NCI-H2107 treated with DMSO at 0.1 percent for 48 hours (cell line): Measurements from ENCODE around the gene TRPM1.
"Not testable (repeated sequence)": the region's sequence is repeated elsewhere in the genome, so short reads cannot be mapped to it uniquely, and the experiment has no call there.

Experiments
- DNase-seq: peaks from one replicate; lab custom pipeline; 2025; ENCODE audit not compliant: unreplicated experiment; lab: John Stamatoyannopoulos, UW

TRPM1 gene

GRCh38 chr15:31125061-31125460 is 23.5 kb upstream of the TRPM1 start:
- no peak for DNase-seq

DNA sequence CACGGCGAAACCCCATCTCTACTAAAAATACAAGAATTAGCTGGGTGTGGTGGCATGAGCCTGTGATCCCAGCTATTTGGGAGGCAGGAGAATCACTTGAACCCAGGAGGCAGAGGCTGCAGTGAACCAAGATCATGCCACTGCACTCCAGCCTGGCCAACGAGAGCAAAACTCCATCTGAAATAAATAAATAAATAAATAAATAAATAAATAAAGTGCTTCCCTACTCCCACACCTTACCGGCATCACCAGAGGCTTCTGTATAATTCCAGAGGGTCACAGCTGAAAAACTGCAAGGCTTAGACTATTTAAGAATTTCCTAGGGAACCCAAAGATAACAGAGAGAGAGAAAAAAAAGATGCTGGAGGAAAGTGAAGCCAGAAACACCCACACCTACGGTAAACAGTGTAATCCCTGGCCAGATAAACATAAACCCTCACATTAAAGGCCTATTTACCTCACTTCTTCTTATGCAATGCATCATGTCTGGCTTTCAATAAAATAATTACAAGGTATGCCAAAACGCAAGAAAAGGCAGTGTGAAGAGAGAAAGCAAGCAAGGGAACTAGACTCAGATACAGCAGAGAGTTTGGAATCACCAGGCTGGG is 15.0 kb upstream of the TRPM1 start:
- no peak for DNase-seq

DNA sequence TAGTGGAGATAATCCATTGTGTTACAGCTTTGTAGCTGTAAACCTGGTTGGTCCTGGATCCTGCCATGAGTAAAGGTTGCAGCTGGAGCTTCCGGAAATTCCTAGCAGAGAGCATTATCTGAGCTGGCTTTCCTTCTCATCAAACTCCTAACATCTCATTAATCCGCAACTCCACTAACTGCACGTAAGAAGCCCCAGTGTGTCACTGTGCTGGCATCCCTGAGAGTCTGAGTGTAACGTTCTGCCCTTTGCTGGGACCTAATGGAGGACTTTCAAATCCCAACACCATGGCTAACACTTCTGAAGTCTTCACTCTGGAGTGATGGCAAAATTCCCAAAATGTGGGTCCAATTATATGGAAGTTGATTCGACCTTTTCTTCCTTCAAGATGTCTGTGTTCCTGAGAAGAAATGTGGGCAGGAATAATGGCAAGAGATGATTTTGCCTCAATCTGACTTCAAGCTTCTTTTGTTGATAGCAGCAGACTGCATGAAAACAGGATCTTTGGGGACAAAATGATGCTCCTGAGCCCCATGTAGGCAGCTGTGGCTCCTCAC is 9.6 kb upstream of the TRPM1 start:
- no peak for DNase-seq

DNA sequence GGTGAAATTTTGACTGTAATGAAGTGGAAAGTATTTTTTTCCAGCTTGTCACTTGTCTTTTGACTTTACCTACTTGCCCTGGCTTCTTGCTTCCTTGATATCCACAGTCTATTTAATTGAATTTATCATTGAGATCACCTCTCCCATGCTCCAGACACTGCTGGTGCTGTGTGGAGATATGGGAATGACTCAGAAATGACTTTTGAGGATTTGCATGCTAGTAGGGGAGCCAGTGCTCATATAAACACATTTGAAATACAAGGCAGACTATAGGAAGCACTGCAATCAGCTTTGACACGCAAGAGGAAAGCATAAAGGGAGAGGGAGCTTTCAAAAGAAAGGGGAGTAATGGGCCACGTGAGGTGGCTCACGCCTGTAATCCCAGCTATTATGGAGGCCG is 7.3 kb upstream of the TRPM1 start:
- DNase-seq = no peak

- no peak for DNase-seq
These were observed 5.2 kb upstream of the TRPM1 start for GRCh38 chr15:31106495-31107300.

DNA sequence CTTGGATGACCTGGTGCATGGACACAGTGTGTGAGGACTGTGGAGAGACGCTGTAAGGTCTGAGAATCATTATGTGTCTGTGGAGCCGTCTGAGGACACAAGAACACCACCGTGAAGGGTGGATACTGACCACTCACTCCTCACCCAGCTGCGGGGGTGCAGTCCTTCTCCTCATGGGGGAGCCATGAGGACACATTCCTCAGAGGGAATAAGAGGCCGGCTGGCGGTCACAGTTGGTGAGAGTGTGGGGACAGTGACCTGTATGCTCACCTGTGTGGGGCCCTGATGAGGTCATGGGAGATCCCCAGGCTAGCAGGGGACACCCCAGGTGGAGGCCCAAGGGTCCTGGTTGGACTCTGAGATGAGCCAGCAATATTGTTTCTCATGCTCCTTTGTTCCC is 2.5 kb upstream of the TRPM1 start:
- no peak for DNase-seq

DNA sequence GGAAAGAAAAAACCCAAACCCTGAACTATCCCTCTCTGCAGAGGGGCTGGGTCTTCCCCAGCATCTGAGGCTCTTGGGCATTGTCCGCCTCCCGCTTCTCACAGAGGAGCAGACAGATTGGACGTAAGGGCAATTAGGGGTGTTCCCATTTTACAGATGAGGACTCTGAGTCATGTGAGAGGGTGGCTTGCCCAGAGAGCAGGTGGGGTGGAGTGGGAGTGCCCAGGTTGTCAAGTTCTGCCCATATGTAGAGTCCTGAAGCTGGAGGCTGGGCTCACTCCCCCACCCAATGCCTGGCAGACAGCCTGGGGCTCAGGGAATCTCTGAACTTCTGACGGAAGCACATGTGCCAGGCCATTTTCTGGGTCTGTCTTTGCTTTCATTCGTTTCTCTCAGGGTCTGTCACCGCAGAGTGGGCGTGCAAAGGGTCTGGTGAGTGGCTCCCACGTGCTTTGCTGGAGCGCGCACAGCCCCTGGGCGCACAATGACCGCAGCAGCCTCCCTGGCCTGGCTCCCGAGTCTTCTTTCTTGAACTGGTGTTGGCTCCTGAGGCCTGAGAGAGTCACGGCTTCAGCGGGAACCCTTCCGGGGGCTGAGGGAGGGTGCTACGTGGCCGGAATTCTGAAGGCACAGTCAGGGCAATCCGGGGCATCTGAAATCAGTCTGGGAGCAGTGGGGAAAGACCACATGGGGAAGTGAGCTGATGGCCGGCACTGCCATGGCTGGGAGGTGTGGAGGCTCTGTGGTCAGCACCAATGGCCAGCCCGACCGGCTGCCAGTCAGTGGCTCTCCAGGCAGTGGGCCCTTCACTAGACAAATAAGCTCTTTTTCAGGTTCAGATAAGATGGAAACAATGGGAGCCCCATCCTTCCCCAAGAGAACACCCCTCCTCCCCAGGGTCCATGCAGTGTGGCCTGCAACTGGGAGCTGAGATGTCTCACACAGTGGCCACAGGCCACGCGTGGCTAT is 1.1 kb upstream of the TRPM1 start:
- DNase-seq = no peak

DNA sequence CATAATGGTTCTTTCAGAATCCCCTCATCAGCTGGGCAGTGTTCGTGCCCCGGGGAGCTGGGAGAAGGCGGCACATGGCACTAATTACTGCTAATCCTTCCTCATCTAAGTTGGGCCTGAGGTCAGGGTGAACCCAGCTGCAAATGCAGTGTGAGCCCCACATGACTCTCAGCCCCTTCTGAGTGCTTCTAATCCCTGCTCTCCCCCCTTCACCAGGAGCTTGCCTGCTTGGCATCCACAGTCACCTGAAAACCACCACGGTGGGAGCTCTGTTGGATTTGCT is 455 bp upstream of the TRPM1 start:
- no peak for DNase-seq

- no peak for DNase-seq
These were observed 787 bp downstream of the TRPM1 start for GRCh38 chr15:31100738-31101137.

DNA sequence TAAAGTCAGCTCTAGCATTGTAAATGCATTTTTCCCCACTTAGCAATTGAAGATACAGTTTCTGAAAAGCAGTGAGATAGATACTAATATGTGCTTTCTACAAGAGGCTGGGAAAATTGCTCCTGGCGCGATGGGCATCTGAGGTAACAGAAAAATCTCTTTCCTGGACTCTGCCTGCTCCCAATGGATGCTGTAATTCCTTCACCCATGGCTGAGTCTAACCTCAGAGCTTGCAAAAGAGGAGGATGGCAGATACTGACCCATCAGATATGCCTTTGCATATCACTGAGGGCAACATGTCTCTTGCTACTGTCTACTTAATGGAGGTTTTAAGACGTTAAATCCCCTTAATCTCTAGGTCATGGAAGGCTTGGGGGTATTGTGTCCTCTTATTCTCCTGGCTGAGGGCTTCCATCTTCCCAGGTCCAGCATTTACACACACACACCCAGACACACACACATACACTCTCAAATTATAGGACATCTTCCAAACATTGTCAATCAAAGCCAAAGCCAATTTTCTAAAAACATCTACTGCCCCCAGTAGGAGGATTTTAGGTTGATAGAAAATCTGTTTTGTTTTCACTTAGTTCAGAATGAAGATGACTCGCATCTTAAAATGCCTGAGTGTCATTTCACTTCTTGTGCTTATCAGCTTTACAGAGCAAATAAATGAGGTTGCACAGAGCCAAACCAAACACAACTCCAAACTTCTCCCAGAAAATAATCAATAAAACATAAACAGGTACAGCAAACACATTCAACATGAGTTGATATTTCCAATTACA is 2.4 kb downstream of the TRPM1 start:
- no peak for DNase-seq

GRCh38 chr15:31098491-31098917 is 3.0 kb downstream of the TRPM1 start:
- no peak for DNase-seq

- DNase-seq = no peak
These were observed 5.0 kb downstream of the TRPM1 start for GRCh38 chr15:31096563-31096962.

DNA sequence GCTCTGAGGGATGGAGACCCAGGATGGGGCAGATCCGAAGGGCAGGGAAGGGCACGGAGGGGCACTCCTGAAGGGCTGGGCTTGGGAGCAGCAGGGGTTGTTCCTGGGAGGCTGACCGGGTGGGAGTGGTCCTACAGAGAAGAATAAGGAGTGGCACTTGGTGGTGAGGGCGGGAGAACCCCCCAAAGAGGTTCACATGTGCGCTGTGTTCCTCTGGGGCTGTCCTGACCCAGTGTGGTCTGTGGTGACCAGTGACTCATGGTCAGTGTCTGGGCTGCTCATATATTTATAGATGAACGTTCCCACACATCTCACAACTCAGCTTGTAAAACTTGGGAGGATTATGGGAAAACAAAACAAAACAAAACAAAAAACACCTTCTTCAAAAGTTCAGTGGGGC is 10.0 kb downstream of the TRPM1 start:
- no peak for DNase-seq

DNA sequence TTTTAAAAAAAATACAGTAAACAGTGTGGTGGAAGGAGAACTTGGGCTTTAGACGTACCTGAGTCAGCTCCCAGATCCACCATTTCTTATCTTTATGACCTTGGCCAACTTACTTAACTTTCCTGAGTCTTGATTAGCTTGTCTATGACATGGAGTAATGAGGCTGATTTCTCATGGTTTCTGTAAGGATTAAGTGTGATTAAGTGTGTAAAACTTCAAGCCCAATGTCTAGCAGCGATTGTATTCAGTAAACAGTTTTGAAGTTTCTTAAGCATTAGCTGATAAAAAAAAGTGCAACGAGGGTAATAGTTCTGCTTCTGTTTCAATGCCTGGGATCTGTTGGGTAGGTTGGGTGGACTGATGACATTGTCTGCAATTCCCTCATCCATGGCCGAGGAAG is 10.8 kb downstream of the TRPM1 start:
- no peak for DNase-seq

DNA sequence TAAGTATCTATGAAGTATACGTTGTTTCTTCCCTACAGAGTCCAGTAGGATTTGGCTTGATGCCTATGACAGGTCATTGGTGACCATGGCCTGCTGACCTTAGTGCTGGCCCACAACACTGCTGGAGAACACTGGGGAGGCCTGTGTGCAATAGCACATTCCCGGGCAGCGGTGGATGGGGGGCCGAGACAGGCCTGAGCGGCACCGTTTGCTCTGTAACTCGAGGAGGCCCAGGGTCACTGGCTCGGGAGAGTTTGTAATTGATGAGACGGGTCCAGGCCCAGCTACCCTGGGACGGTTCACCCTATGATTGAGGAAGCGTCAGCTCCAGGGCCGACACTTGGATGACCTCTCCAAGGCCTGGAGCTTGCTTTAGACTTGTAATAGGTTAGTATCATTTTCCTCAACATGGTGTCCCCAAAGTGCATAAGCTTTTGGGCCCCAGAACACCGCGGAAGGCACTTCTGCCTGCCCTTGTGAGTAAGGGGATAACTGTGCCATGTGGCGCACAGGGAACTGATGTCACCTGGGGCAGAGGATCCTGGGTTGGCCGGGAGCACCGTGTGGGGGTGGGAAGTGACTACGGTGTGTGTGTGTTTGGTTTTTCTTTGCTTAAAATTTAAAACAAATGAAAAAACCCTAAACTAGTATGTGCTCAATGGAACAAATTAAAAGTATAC is 12.0 kb downstream of the TRPM1 start:
- no peak for DNase-seq

- DNase-seq = no peak
These were observed 12.7 kb downstream of the TRPM1 start for GRCh38 chr15:31088672-31089367.

GRCh38 chr15:31088041-31088440 is 13.5 kb downstream of the TRPM1 start:
- DNase-seq = not testable (repeated sequence)

DNA sequence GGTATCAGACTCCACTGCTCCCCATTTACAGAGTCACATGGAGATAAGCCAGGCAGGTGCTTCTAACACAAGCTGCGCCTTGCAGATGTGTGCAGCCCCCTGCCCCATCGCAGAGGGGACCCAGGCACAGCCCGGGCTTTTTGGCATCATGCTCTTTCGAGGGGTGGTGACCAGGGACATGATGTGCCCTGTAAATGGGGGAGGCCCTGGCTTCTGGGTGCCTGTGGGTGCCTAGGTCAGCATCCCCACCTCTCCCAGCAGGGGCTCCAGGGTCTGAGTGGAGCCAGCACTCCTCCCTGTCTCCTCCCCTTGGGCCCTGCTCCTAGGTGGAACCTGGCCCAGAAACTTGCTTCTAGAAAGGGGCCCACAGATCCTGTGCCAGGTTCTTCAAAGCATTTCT is 15.2 kb downstream of the TRPM1 start:
- no peak for DNase-seq

DNA sequence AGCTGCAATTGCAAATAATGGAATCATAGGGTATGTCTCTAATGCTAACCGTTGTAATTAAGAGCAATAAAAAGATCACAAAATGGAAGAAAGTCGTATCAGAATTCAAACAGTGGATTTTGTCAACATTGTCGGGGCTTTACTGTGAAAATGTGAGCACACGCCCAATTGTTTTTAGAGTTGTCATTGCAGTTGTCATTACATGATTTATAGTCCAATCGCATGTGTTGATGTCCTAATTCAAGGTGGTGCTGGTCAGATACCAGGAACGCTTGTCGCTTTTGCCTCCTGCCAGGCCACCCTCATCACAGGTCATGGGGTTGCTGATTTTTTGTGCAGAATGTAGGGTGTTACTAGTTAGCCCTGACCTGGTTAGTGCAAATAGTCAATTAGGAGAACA is 16.2 kb downstream of the TRPM1 start:
- no peak for DNase-seq

GRCh38 chr15:31084176-31084575 is 17.3 kb downstream of the TRPM1 start:
- DNase-seq = no peak
